HepG2 (cell line): ENCODE results near the gene MNT. TPM values are rescaled to one million over a fixed set of nuclear protein-coding genes. Genes with fewer than 3 reads are reported as not detected.

Experiments
- ATAC-seq: fragments of 200-7000 bp; cut with Tn5 transposase; 3 replicates; pipeline ENCODE4 v1.9.1; 2020; ENCODE audit warnings: mild to moderate bottlenecking, moderate library complexity
- BruUV-seq: library from RNA; stranded (reverse); fragments of 400-500 nt; replicated peaks from 2 replicates; lab custom pipeline; 2021; lab: Mats Ljungman, UMichigan
- CTCF ChIA-PET: fragments of 300-600 bp; formaldehyde crosslinking; extraction: SDS; loops from one replicate; lab custom pipeline; 2021; ENCODE audit warnings: low total read pairs, inconsistent platforms, low intra/inter-chr PET ratio; lab: Yijun Ruan, JAX
- POLR2A ChIA-PET: fragments of 350-600 bp; sonication (Branson Sonifier 250); formaldehyde crosslinking; loops from one replicate; lab custom pipeline; 2020; ENCODE audit warnings: antibody characterized with exemption, inconsistent platforms; lab: Yijun Ruan, JAX
- DNase-seq: peaks from one replicate; pipeline ENCODE4 v3.0.0-alpha.2; 2015; ENCODE audit warnings: low spot score
- FAIRE-seq: peaks from 3 replicates; lab custom pipeline; 2011; peaks lifted over from hg19 to GRCh38; lab: Jason Lieb, UNC
- H2AFZ ChIP-seq: one replicate; pipeline ENCODE4 v1.6.1; 2011; ENCODE audit warnings: low read length, inconsistent platforms
- H3K27ac ChIP-seq: fragments of 300-600 bp; 3 replicates; pipeline ENCODE4 v1.8.0; 2011; ENCODE audit warnings: mixed run types, mild to moderate bottlenecking, mixed read lengths, low read length, inconsistent platforms; ENCODE audit not compliant: insufficient read depth; ENCODE audit errors: extremely low read length
- H3K27me3 ChIP-seq, 2 experiments: fragments of 200-600 bp in 1 of 2; 2 replicates in 1 of 2; 3 replicates in 1 of 2; pipeline versions ENCODE4 v1.6.0 to v1.8.0; 2011; ENCODE audit warnings: low read length in 2 of 2, mild to moderate bottlenecking in 2 of 2, moderate library complexity in 2 of 2, inconsistent platforms in 1 of 2; ENCODE audit not compliant: insufficient read depth in 2 of 2, control insufficient read depth in 1 of 2
- H3K36me3 ChIP-seq, 2 experiments: fragments of 200-600 bp in 1 of 2; replicated peaks in 1 of 2; 2 replicates in 1 of 2; 3 replicates in 1 of 2; pipeline versions ENCODE4 v1.5.1 to v1.8.0; 2011; ENCODE audit warnings: low read length in 2 of 2, inconsistent platforms in 1 of 2; ENCODE audit not compliant: insufficient read depth in 2 of 2, control insufficient read depth in 1 of 2
- H3K4me1 ChIP-seq: 2 replicates; pipeline ENCODE4 v1.5.1; 2012; ENCODE audit warnings: low read length, inconsistent platforms; ENCODE audit not compliant: insufficient read depth
- H3K4me2 ChIP-seq: 2 replicates; pipeline ENCODE4 v1.6.0; 2011; ENCODE audit warnings: low read depth, low read length, inconsistent platforms
- H3K4me3 ChIP-seq, 3 experiments: fragments of 200-600 bp in 1 of 3; sonication (generic), shearing (Covaris generic) in 1 of 3; replicated peaks in 1 of 3; 2 replicates each; pipeline ENCODE4 v1.5.1; 2011 to 2016; ENCODE audit warnings: low read length in 3 of 3, inconsistent platforms in 2 of 3, low read depth in 2 of 3, mild to moderate bottlenecking in 2 of 3, control low read depth in 1 of 3, mixed read lengths in 1 of 3; ENCODE audit not compliant: insufficient read depth in 1 of 3
- H3K79me2 ChIP-seq: one replicate; pipeline ENCODE4 v1.6.1; 2011; ENCODE audit warnings: low read length, inconsistent platforms; ENCODE audit not compliant: insufficient read depth
- H3K9ac ChIP-seq: 2 replicates; pipeline ENCODE4 v1.6.0; 2011; ENCODE audit warnings: mild to moderate bottlenecking, low read depth, low read length, inconsistent platforms; ENCODE audit not compliant: insufficient read depth
- H3K9me3 ChIP-seq: 2 replicates; pipeline ENCODE4 v1.5.1; 2012; ENCODE audit warnings: mild to moderate bottlenecking, low read length
- H4K20me1 ChIP-seq: 2 replicates; pipeline ENCODE4 v1.6.0; 2011; ENCODE audit warnings: inconsistent platforms, mild to moderate bottlenecking, low read length, moderate library complexity; ENCODE audit not compliant: insufficient read depth
- HNRNPLL ChIP-seq: fragments of 200-400 bp; formaldehyde crosslinking; IDR thresholded peaks from 2 replicates; pipeline ENCODE4 v1.6.1; 2017; ENCODE audit warnings: mild to moderate bottlenecking, low read depth, low read length; ENCODE audit not compliant: poor library complexity, severe bottlenecking
- KDM2A ChIP-seq: sonication (generic); formaldehyde crosslinking; IDR thresholded peaks from 2 replicates; pipeline ENCODE4 v1.4.0; 2020; ENCODE audit warnings: low read depth, missing genetic modification reagents, borderline replicate concordance
- KMT2B ChIP-seq: IDR thresholded peaks from 2 replicates; pipeline ENCODE4 v1.6.1; 2016; ENCODE audit warnings: missing genetic modification reagents, missing compliant biosample characterization
- MXI1 ChIP-seq: IDR thresholded peaks from 3 replicates; pipeline ENCODE4 v1.6.1; 2012; ENCODE audit warnings: low read depth, low read length, inconsistent platforms, borderline replicate concordance
- SAP130 ChIP-seq: IDR thresholded peaks from 2 replicates; pipeline ENCODE4 v1.6.1; 2016; ENCODE audit warnings: low read depth
- SMARCE1 ChIP-seq: fragments of 450-650 bp; IDR thresholded peaks from 2 replicates; pipeline ENCODE4 v1.6.1; 2017; ENCODE audit warnings: borderline replicate concordance
- TCF7L2 ChIP-seq: IDR thresholded peaks from 2 replicates; pipeline ENCODE4 v1.6.1; 2011; ENCODE audit warnings: mild to moderate bottlenecking, low read depth, low read length, moderate library complexity
- ZNF225 ChIP-seq: sonication (generic); formaldehyde crosslinking; IDR thresholded peaks from 2 replicates; pipeline ENCODE4 v1.4.0; 2020; ENCODE audit warnings: mild to moderate bottlenecking, missing genetic modification reagents
- ZNF331 ChIP-seq: sonication (generic); formaldehyde crosslinking; IDR thresholded peaks from 2 replicates; pipeline ENCODE4 v1.4.0; 2020; ENCODE audit warnings: missing genetic modification reagents
- ZNF343 ChIP-seq: sonication (generic); formaldehyde crosslinking; IDR thresholded peaks from 2 replicates; pipeline ENCODE4 v1.4.0; 2020; ENCODE audit warnings: mild to moderate bottlenecking, missing genetic modification reagents
- ZNF607 ChIP-seq: sonication (generic); formaldehyde crosslinking; IDR thresholded peaks from 2 replicates; pipeline ENCODE4 v1.5.1; 2020; ENCODE audit warnings: missing genetic modification reagents, mild to moderate bottlenecking, borderline replicate concordance
- ZNF619 ChIP-seq: sonication (generic); formaldehyde crosslinking; IDR thresholded peaks from 2 replicates; pipeline ENCODE4 v1.4.0; 2020; ENCODE audit warnings: mild to moderate bottlenecking, missing genetic modification reagents
- ZNF883 ChIP-seq: sonication (generic); formaldehyde crosslinking; IDR thresholded peaks from 2 replicates; pipeline ENCODE4 v1.5.1; 2020; ENCODE audit warnings: mild to moderate bottlenecking, missing genetic modification reagents; ENCODE audit errors: not compliant biosample characterization
- WGBS: methylation state at CpG from one replicate; pipeline ENCODE4 v1.1.6; 2017; ENCODE audit warnings: low lambda C conversion rate; 5-methylcytosine and 5-hydroxymethylcytosine counted together
- in situ Hi-C: cut with HindIII; loops from 2 replicates; pipeline ENCODE4 v1.10.0; 2017; ENCODE audit warnings: low pct_unique_long_range_greater_than_20kb; ENCODE audit not compliant: extremely low pct_ligation_motif_present
- intact Hi-C: fragments of 100-400 bp; cut with micrococcal nuclease; formaldehyde crosslinking; loops from one replicate; pipeline ENCODE4 v1.10.0; 2022; ENCODE audit not compliant: unreplicated experiment
- polyA plus RNA-seq, 8 experiments: library from polyadenylated mRNA; depleted of rRNA in 3 of 8; stranded (reverse) in 7 of 8; unstranded in 1 of 8; fragments of >200 nt; fragmentation: Illumina TruSeq in 4 of 8; extraction: Trizol in 4 of 8; gene quantifications; 2 replicates each; pipeline versions ENCODE4 v1.2.1 to v1.2.3, GENCODE V29; 2011 to 2016; ENCODE audit warnings: low read depth in 4 of 8, missing spikeins in 1 of 8, mixed read lengths in 1 of 8; ENCODE audit not compliant: insufficient read depth in 1 of 8
- total RNA-seq, 5 experiments: library from RNA; depleted of rRNA; stranded (reverse); fragments of >200 nt; fragmentation: Illumina TruSeq; extraction: Trizol; gene quantifications; 2 replicates each; pipeline ENCODE4 v1.2.3, GENCODE V29; 2016; ENCODE audit warnings: low read depth in 1 of 5
- TF ChIP-seq, protein P1 (sequence below): sonication (generic); formaldehyde crosslinking; IDR thresholded peaks from 2 replicates; pipeline ENCODE4 v1.4.0; 2020; ENCODE audit warnings: missing genetic modification reagents
- TF ChIP-seq, protein P2 (sequence below): sonication (generic); formaldehyde crosslinking; IDR thresholded peaks from 2 replicates; pipeline ENCODE4 v1.5.0; 2020; ENCODE audit warnings: mild to moderate bottlenecking, missing genetic modification reagents
- TF ChIP-seq, protein P3 (sequence below): sonication (generic); formaldehyde crosslinking; IDR thresholded peaks from 2 replicates; pipeline ENCODE4 v1.4.0; 2020; ENCODE audit warnings: mild to moderate bottlenecking, missing genetic modification reagents

Gene MNT
- total and polyA plus RNA-seq, 2 of the 13 experiments (the other 11 are each of a cell fraction or from before 2014, with no cell fraction given), result 2.1 to 3.5 TPM

DNA sequence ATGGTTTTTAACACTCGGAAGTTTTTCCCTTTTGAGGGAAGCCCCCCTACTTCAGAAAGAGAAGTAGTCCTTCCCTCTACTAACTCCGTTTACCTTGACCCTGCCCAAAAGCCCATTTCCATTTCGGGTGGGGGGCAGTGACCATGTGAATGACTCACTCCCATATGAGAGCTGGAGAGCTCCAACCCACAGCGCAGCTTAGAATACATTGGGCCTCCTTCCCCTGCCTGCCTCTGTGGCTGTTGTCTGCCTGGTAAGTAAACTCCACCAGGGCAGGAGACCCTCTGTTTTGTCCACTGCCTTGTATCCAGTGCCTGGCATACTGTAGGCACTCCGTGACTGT, 62.6 kb downstream of the MNT start (continued):
- TF ChIP-seq ZNF225, result no peak
- TF ChIP-seq TCF7L2, result no peak
- no peak for TF ChIP-seq ZNF343 (CRISPR knock-in tag)

DNA sequence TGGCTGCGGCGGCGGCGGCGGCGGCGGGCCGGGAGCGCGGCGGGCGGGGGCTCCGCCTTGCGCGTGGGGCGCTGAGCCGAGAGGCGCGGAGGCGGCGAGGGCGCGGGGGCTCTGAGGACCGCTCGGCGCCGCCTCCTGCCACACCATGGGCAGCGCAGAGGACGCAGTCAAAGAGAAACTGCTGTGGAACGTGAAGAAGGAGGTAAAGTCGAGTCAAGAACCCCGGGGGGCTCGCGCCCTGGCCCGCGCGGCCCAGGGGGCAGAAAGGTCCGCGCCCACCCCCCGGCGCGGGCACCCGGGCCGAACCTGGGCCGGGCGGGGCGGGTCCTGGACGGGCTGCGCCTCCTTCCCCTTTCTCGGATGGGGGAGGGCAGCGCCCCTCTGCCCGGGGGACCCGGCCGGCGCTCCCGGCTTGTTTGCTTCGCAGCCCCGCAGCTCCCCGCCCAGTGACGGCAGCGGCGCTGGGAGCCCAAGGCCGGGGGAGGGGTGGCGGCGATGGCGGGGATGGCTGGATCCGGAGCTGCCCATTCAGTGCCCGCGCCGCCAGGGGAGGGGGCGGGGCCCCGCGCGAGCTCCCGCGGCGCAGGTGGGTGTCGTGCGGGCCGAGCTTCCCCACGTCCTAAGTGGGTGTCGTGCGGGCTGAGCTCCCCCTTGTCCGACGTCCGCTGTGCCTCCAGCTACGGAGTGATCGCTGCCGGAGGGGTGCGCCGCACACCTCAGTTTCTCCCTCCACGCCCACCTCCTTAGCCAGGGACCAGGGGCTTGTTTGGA, 63.1 kb downstream of the MNT start:
- H3K9ac ChIP-seq, result peak overlapping the region; percentile 96
- H3K4me2 ChIP-seq, result peak overlapping the region; percentile 73
- H3K9me3 ChIP-seq, result no peaks in the 10 kb centered on the region
- peak overlapping the region; percentile 72 for H3K27ac ChIP-seq
- H3K4me3 ChIP-seq, result peak overlapping the region; percentile 67 to 100 (median 99)
- no peak overlapping the region for H2AFZ ChIP-seq
- intact Hi-C loops (loop anchor here (5.0 kb wide), 1 partner anchor 65 kb away; the partner anchor contains the start of gene MNT), in situ Hi-C loops (no loop called here)
- 33% methylated on average over 1 of the region's 92 CpGs for WGBS
- CTCF ChIA-PET, result no interaction called here
- no peaks in the 10 kb centered on the region; a peak in 1 of 5 replicates for H3K27me3 ChIP-seq
- peak; percentile 51 for ATAC-seq
- H3K36me3 ChIP-seq, result peaks cover 15 to 25% of the 10 kb centered on the region in 2 experiments
- no TSS peak for BruUV-seq
- FAIRE-seq, result no peak
- peaks cover 41% of the 10 kb centered on the region for H3K79me2 ChIP-seq
- peak; percentile 46 for DNase-seq
- H3K4me1 ChIP-seq, result peaks cover 35% of the 10 kb centered on the region
- no peaks in the 10 kb centered on the region for H4K20me1 ChIP-seq
- POLR2A ChIA-PET, result interaction anchor here (1.0 to 2.1 kb wide), 6 partner anchors 10 to 286 kb away, joined by 3 to 10 read pairs (median 6); partner anchors contain the start of genes SMG6 and SRR
- TF ChIP-seq, protein P1, sequence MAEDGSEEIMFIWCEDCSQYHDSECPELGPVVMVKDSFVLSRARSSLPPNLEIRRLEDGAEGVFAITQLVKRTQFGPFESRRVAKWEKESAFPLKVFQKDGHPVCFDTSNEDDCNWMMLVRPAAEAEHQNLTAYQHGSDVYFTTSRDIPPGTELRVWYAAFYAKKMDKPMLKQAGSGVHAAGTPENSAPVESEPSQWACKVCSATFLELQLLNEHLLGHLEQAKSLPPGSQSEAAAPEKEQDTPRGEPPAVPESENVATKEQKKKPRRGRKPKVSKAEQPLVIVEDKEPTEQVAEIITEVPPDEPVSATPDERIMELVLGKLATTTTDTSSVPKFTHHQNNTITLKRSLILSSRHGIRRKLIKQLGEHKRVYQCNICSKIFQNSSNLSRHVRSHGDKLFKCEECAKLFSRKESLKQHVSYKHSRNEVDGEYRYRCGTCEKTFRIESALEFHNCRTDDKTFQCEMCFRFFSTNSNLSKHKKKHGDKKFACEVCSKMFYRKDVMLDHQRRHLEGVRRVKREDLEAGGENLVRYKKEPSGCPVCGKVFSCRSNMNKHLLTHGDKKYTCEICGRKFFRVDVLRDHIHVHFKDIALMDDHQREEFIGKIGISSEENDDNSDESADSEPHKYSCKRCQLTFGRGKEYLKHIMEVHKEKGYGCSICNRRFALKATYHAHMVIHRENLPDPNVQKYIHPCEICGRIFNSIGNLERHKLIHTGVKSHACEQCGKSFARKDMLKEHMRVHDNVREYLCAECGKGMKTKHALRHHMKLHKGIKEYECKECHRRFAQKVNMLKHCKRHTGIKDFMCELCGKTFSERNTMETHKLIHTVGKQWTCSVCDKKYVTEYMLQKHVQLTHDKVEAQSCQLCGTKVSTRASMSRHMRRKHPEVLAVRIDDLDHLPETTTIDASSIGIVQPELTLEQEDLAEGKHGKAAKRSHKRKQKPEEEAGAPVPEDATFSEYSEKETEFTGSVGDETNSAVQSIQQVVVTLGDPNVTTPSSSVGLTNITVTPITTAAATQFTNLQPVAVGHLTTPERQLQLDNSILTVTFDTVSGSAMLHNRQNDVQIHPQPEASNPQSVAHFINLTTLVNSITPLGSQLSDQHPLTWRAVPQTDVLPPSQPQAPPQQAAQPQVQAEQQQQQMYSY, result 0 out of 2 replicates have a peak, but pooled peaks have one; percentile 16
- TF ChIP-seq, protein P2, sequence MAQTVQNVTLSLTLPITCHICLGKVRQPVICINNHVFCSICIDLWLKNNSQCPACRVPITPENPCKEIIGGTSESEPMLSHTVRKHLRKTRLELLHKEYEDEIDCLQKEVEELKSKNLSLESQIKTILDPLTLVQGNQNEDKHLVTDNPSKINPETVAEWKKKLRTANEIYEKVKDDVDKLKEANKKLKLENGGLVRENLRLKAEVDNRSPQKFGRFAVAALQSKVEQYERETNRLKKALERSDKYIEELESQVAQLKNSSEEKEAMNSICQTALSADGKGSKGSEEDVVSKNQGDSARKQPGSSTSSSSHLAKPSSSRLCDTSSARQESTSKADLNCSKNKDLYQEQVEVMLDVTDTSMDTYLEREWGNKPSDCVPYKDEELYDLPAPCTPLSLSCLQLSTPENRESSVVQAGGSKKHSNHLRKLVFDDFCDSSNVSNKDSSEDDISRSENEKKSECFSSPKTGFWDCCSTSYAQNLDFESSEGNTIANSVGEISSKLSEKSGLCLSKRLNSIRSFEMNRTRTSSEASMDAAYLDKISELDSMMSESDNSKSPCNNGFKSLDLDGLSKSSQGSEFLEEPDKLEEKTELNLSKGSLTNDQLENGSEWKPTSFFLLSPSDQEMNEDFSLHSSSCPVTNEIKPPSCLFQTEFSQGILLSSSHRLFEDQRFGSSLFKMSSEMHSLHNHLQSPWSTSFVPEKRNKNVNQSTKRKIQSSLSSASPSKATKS (CRISPR knock-in tag), result no peak
- peak; percentile 49 for TF ChIP-seq ZNF883 (CRISPR knock-in tag)
- peak; percentile 60 for TF ChIP-seq HNRNPLL
- TF ChIP-seq MXI1, result peak; percentile 43; the same call in 2 of the 3 replicates
- 0 out of 2 replicates have a peak, but pooled peaks have one; percentile 19 for TF ChIP-seq KMT2B
- peak; percentile 59; the same call in 1 of the 2 replicates for TF ChIP-seq KDM2A (CRISPR knock-in tag)
- no peak for TF ChIP-seq ZNF331
- TF ChIP-seq SAP130 (CRISPR knock-in tag), result peak; percentile 62
- no peak for TF ChIP-seq SMARCE1
- 0 out of 2 replicates have a peak, but pooled peaks have one; percentile 25 for TF ChIP-seq ZNF619 (CRISPR knock-in tag)
- TF ChIP-seq, protein P3, sequence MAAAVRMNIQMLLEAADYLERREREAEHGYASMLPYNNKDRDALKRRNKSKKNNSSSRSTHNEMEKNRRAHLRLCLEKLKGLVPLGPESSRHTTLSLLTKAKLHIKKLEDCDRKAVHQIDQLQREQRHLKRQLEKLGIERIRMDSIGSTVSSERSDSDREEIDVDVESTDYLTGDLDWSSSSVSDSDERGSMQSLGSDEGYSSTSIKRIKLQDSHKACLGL, result peak; percentile 43; the same call in 1 of the 2 replicates
- 0 out of 2 replicates have a peak, but pooled peaks have one; percentile 49 for TF ChIP-seq ZNF607 (CRISPR knock-in tag)
